NB4 (cell line): ENCODE measurements around the gene DBP.
A peak's percentile ranks its signal among the peaks of the same experiment; 100 is the strongest.
"Not testable (repeated sequence)": the region's sequence is repeated elsewhere in the genome, so short reads cannot be mapped to it uniquely, and the experiment has no call there.

Experiments used
- DNase-seq: peaks from one replicate; pipeline ENCODE4 v3.0.0; 2010; ENCODE audit warnings: low read depth
- H3K4me3 ChIP-seq: one replicate; pipeline ENCODE4 v1.5.1; 2011; ENCODE audit warnings: mild to moderate bottlenecking, low read depth, low read length, moderate library complexity
- CTCF ChIP-seq: IDR thresholded peaks from one replicate; pipeline ENCODE4 v1.5.1; 2012; ENCODE audit warnings: low read depth, low read length
- MAX ChIP-seq: IDR thresholded peaks from 2 replicates; pipeline ENCODE4 v1.6.1; 2011; ENCODE audit warnings: low read depth, low read length
- MYC ChIP-seq: IDR thresholded peaks from 2 replicates; pipeline ENCODE4 v1.6.1; 2011; ENCODE audit warnings: low read depth, low read length
- POLR2A ChIP-seq: IDR thresholded peaks from 2 replicates; pipeline ENCODE4 v1.6.1; 2011; ENCODE audit warnings: mild to moderate bottlenecking; ENCODE audit not compliant: insufficient read length; ENCODE audit errors: extremely low read depth

The DBP gene

GRCh38 chr19:48636859-48637448, at the start of gene DBP:
TSS of gene DBP (minus strand) at chr19:48637379. CDS start at chr19:48636994, 385 bp downstream.
- TF ChIP-seq MYC (no peak), CTCF (peak; percentile 36)
- peak within 1 kb of the TSS; percentile 80 for H3K4me3 ChIP-seq
- no peak for DNase-seq

GRCh38 chr19:48686637-48687036, 49.5 kb upstream of the DBP start:
- DNase-seq, H3K4me3 ChIP-seq: not testable (repeated sequence)

GRCh38 chr19:48686088-48686487, 48.9 kb upstream of the DBP start:
- no peak for DNase-seq
- H3K4me3 ChIP-seq, result no peak overlapping the region
- no peak for TF ChIP-seq MYC

GRCh38 chr19:48685583-48685982, 48.4 kb upstream of the DBP start:
- no peak for TF ChIP-seq CTCF
- no peak for DNase-seq
- no peak overlapping the region for H3K4me3 ChIP-seq

GRCh38 chr19:48683349-48683748, 46.2 kb upstream of the DBP start:
- DNase-seq, result no peak
- TF ChIP-seq MYC, result no peak
- TF ChIP-seq POLR2A, result no peak
- no peak for TF ChIP-seq CTCF
- TF ChIP-seq MAX, result no peak
- no peak overlapping the region for H3K4me3 ChIP-seq

- TF ChIP-seq CTCF (no peak), MAX (peak; percentile 96), MYC (peak; percentile 86)
- no peak overlapping the region for H3K4me3 ChIP-seq
- peak; percentile 96 for DNase-seq
Observed at GRCh38 chr19:48681127-48681470, 43.9 kb upstream of the DBP start.

- TF ChIP-seq MYC, result no peak
- TF ChIP-seq CTCF, result no peak
- TF ChIP-seq POLR2A, result no peak
- no peak for TF ChIP-seq MAX
- no peak overlapping the region for H3K4me3 ChIP-seq
- DNase-seq, result peak; percentile 50
Observed at GRCh38 chr19:48680436-48681126, 43.4 kb upstream of the DBP start.

- H3K4me3 ChIP-seq, DNase-seq: not testable (repeated sequence)
Observed at GRCh38 chr19:48680006-48680405, 42.8 kb upstream of the DBP start.
